Left lung (tissue), 10 donors: Measurements from ENCODE around the gene DBN1. TPM values are rescaled to one million over a fixed set of nuclear protein-coding genes. Genes with fewer than 3 reads are reported as not detected.

Experiments used
- ATAC-seq: fragments of 200-7000 bp; cut with Tn5 transposase; one replicate; pipeline ENCODE4 v1.9.1; 2020; ENCODE audit warnings: moderate library complexity
- DNase-seq, 4 donors: peaks; one replicate each; pipeline ENCODE4 v3.0.0-alpha.2; 2013 to 2020
- H3K27ac ChIP-seq, 2 donors: fragments of 200-600 bp; sonication (generic) in 1 of 2; one replicate each; pipeline versions ENCODE4 v1.5.0 to v1.8.0; 2020 to 2021
- H3K27me3 ChIP-seq, 2 donors: fragments of 200-600 bp; sonication (generic) in 1 of 2; one replicate each; pipeline versions ENCODE4 v1.5.0 to v1.8.0; 2020 to 2021
- H3K36me3 ChIP-seq, 2 donors: fragments of 200-600 bp; sonication (generic) in 1 of 2; one replicate each; pipeline versions ENCODE4 v1.5.0 to v1.8.0; 2020 to 2021
- H3K4me1 ChIP-seq, 2 donors: fragments of 200-600 bp; one replicate each; pipeline ENCODE4 v1.8.0; 2021
- H3K4me3 ChIP-seq, 2 donors: fragments of 200-600 bp; sonication (generic) in 1 of 2; one replicate each; pipeline versions ENCODE4 v1.5.0 to v1.8.0; 2020 to 2021; ENCODE audit warnings: mild to moderate bottlenecking in 1 of 2
- H3K9me3 ChIP-seq, 2 donors: fragments of 200-600 bp; sonication (generic) in 1 of 2; one replicate each; pipeline versions ENCODE4 v1.5.0 to v1.8.0; 2020 to 2021
- CTCF ChIP-seq, 2 donors: fragments of 200-600 bp; sonication (generic) in 1 of 2; IDR thresholded peaks; one replicate each; pipeline versions ENCODE4 v1.5.0 to v1.8.0; 2021; ENCODE audit warnings: antibody characterized with exemption in 2 of 2
- intact Hi-C, 2 donors: fragments of 100-400 bp; cut with DNase I; formaldehyde crosslinking; loops; one replicate each; pipeline versions ENCODE4 v1.11.2 to v1.14.2; 2022
- polyA plus RNA-seq, 6 donors: library from polyadenylated mRNA; unstranded; fragments of 120-200 nt; gene quantifications; one replicate each; pipeline ENCODE4 v1.2.1, GENCODE V29; 2013; ENCODE audit not compliant: insufficient read length in 6 of 6
- total RNA-seq, 2 donors: library from RNA; stranded (reverse); fragmentation: NEBNext Ultra II Directional; extraction: Animal tissue kit (Norgen Biotek cat#: 25700); gene quantifications; one replicate each; pipeline ENCODE4 v1.2.1, GENCODE V29; 2021
- donor health status: DM: no; HTN: yes; CAD: no.
- donor health status: DM: no; HTN: no; CAD: no.

The DBN1 gene
- total and polyA plus RNA-seq, 8 donors: 43.2 to 207 (median 148) TPM

- ATAC-seq (no peak), DNase-seq (no peak)
- Histone ChIP-seq H3K27me3 (no peaks in the 10 kb centered on the region), H3K27ac (peak overlapping the region in 1 of 2 donors; percentile 96), H3K9me3 (no peaks in the 10 kb centered on the region), H3K4me1 (peaks cover 6 to 69% of the 10 kb centered on the region in 2 donors), H3K36me3 (peaks cover 0 to 57% of the 10 kb centered on the region in 2 donors), H3K4me3 (peak overlapping the region in 1 of 2 donors; percentile 18)
- no peak for TF ChIP-seq CTCF (IDR thresholded peaks at IDR 0.05)
- intact Hi-C loops: no loop called here
These were observed 42.5 kb downstream of the DBN1 start for GRCh38 chr5:177430972-177431316.

- no peak for ATAC-seq
- peaks cover 0 to 51% of the 10 kb centered on the region in 2 donors for H3K36me3 ChIP-seq
- intact Hi-C loops: no loop called here
- peak overlapping the region in 1 of 2 donors; percentile 96 for H3K27ac ChIP-seq
- no peaks in the 10 kb centered on the region for H3K9me3 ChIP-seq
- no peaks in the 10 kb centered on the region for H3K27me3 ChIP-seq
- H3K4me1 ChIP-seq: peaks cover 10 to 73% of the 10 kb centered on the region in 2 donors
- H3K4me3 ChIP-seq: peak overlapping the region in 1 of 2 donors; percentile 1
- no peak for DNase-seq
- TF ChIP-seq CTCF (IDR thresholded peaks at IDR 0.05): no peak
These were observed 43.1 kb downstream of the DBN1 start for GRCh38 chr5:177430140-177430951.

GRCh38 chr5:177429248-177430040, 44.0 kb downstream of the DBN1 start:
- intact Hi-C loops: no loop called here
- Histone ChIP-seq H3K27ac (peak overlapping the region; percentile 70 to 96), H3K27me3 (no peaks in the 10 kb centered on the region), H3K36me3 (peaks cover 0 to 42% of the 10 kb centered on the region in 2 donors), H3K4me1 (peaks cover 12 to 79% of the 10 kb centered on the region in 2 donors), H3K9me3 (no peaks in the 10 kb centered on the region), H3K4me3 (peak overlapping the region in 1 of 2 donors; percentile 91)
- ATAC-seq (peak; percentile 8), DNase-seq (peak in 2 of 4 donors; percentile 91 to 93)
- TF ChIP-seq CTCF (IDR thresholded peaks at IDR 0.05): no peak

- Histone ChIP-seq H3K27ac (peak overlapping the region; percentile 70 to 96), H3K4me1 (peaks cover 12 to 75% of the 10 kb centered on the region in 2 donors), H3K9me3 (no peaks in the 10 kb centered on the region), H3K27me3 (no peaks in the 10 kb centered on the region), H3K36me3 (peaks cover 0 to 34% of the 10 kb centered on the region in 2 donors), H3K4me3 (peak overlapping the region in 1 of 2 donors; percentile 91)
- DNase-seq: no peak
- ATAC-seq: no peak
- intact Hi-C loops: no loop called here
- no peak for TF ChIP-seq CTCF (IDR thresholded peaks at IDR 0.05)
These were observed 44.7 kb downstream of the DBN1 start for GRCh38 chr5:177428574-177429217.
